Body of pancreas (tissue), 4 donors: Measurements from ENCODE around the gene DLX4.

Experiments
- CTCF ChIP-seq, 7 experiments: fragments of 450-650 bp in 4 of 7; fragments of 200-600 bp in 3 of 7; sonication (generic) in 3 of 7; IDR thresholded peaks; one replicate each; pipeline ENCODE4 v1.5.1; 2016 to 2019; ENCODE audit warnings: antibody characterized with exemption in 7 of 7
- POLR2A ChIP-seq, 3 donors: fragments of 450-650 bp; IDR thresholded peaks; one replicate each; pipeline ENCODE4 v1.6.1; 2016; ENCODE audit warnings: antibody characterized with exemption in 3 of 3, mild to moderate bottlenecking in 2 of 3

- TF ChIP-seq CTCF (IDR thresholded peaks at IDR 0.05), result no peak
- TF ChIP-seq POLR2A (IDR thresholded peaks at IDR 0.05), result no peak
Observed at GRCh38 chr17:49976163-49976827, 7.3 kb downstream of the DLX4 start.
